GM10266 (cell line): ENCODE data around the gene DNAI2.
A peak's percentile ranks its signal among the peaks of the same experiment; 100 is the strongest.
"Not testable (repeated sequence)": the region's sequence is repeated elsewhere in the genome, so short reads cannot be mapped to it uniquely, and the experiment has no call there.

Source experiments
- DNase-seq: peaks from one replicate; pipeline ENCODE4 v3.0.0; 2012; ENCODE audit errors: extremely low spot score
- CTCF ChIP-seq: IDR thresholded peaks from 2 replicates; pipeline ENCODE4 v1.5.1; 2012; ENCODE audit warnings: mild to moderate bottlenecking, low read depth; ENCODE audit not compliant: control insufficient read depth, insufficient read depth; ENCODE audit errors: missing control alignments

DNAI2 gene

GRCh38 chr17:74276541-74277009, 2.5 kb downstream of the DNAI2 start:
- DNase-seq = no peak
- TF ChIP-seq CTCF = no peak

- no peak for DNase-seq
- TF ChIP-seq CTCF = no peak
Observed at GRCh38 chr17:74277935-74278334, 3.9 kb downstream of the DNAI2 start.

GRCh38 chr17:74279617-74280016, 5.6 kb downstream of the DNAI2 start:
- DNase-seq = not testable (repeated sequence)

- no peak for TF ChIP-seq CTCF
- peak; percentile 72 for DNase-seq
Observed at GRCh38 chr17:74280093-74280513, 6.1 kb downstream of the DNAI2 start.

- DNase-seq = no peak
Observed at GRCh38 chr17:74281799-74282198, 7.8 kb downstream of the DNAI2 start.

GRCh38 chr17:74282274-74282586, 8.2 kb downstream of the DNAI2 start:
- DNase-seq = not testable (repeated sequence)

More at GRCh38 chr17:74281799-74282198, 7.8 kb downstream of the DNAI2 start:
- TF ChIP-seq CTCF = no peak

GRCh38 chr17:74282587-74283370, 8.7 kb downstream of the DNAI2 start:
- TF ChIP-seq CTCF = no peak

GRCh38 chr17:74283371-74283673, 9.3 kb downstream of the DNAI2 start:
- DNase-seq = no peak
- no peak for TF ChIP-seq CTCF

More at GRCh38 chr17:74282587-74283370, 8.7 kb downstream of the DNAI2 start:
- peak; percentile 50 for DNase-seq
